Measurements from ENCODE around the gene FXYD7. TPM values are rescaled to one million over a fixed set of nuclear protein-coding genes. Genes with fewer than 3 reads are reported as not detected.

The FXYD7 gene
- total and polyA plus RNA-seq, 2 of the 13 experiments (the other 11 are each of a cell fraction or from before 2014, with no cell fraction given): 0.55 TPM; not detected in 1

DNA sequence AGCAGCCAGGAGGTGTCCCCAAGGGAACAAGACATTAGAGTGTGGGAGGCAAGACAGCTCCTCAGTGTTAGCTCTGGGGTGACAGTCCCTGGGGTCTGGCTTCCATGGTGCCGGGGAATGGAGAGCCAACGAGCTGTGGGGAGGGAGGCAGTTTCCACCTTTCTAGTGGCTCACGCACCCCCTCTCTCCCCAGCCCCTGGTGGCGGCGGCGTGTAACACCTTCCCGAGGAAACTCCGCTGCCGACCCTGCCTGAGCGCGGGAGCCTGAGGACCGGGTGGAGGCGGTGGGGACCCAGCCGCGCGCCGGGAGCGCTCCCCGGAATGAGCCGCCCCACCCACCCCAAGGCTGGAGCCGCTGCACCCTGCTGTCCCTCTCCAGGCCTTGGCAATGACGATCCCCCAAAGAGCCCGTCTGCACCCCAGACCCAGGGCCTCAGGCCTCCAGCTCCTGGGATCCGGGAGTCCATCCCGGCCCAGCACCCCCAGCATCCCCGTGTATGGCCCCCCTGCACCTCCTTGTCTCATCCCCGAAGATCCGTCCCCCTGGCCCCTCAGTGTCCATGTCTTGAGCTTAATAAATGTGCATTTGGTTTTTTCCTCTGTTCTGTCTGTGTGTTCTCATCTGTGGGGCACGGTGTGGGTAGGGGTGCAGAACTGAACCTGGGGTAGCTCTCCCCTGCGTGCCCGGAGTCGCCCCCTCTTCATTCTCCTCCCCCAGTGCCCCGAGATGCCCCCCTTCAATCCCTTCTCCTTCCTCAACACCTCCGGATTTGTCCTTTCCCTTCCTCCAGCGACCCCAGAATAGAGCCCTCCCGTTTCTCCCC lies 10.9 kb downstream of the FXYD7 start:
- H2AFZ ChIP-seq (ENCODE audit: low read length): no peak overlapping the region
- no peak for DNase-seq (ENCODE audit: low spot score)
- no peaks in the 10 kb centered on the region for H3K36me3 ChIP-seq (replicated peaks in 1 of 2; ENCODE audit: control insufficient read depth in 1 of 2, insufficient read depth in 2 of 2, low read length in 2 of 2)
- H3K9me3 ChIP-seq (ENCODE audit: low read length): no peaks in the 10 kb centered on the region
- H3K4me1 ChIP-seq (ENCODE audit: insufficient read depth, low read length): peaks cover 12% of the 10 kb centered on the region
- FAIRE-seq: no peak
- H3K4me3 ChIP-seq (replicated peaks in 1 of 3; ENCODE audit: insufficient read depth in 1 of 3, low read depth in 2 of 3, low read length in 3 of 3): peak overlapping the region in 1 of 3 experiments; percentile 54; a peak in 1 of 6 replicates
- peak; percentile 85 for ATAC-seq
- H3K27me3 ChIP-seq (ENCODE audit: control insufficient read depth in 1 of 2, insufficient read depth in 2 of 2, low read length in 2 of 2): peaks cover 21 to 68% of the 10 kb centered on the region in 2 experiments; a peak in 4 of 5 replicates
- in situ Hi-C loops (cut with HindIII; ENCODE audit: extremely low pct_ligation_motif_present, low pct_unique_long_range_greater_than_20kb): no loop called here
- POLR2A ChIA-PET: no interaction called here
- no peak overlapping the region for H3K27ac ChIP-seq (ENCODE audit: extremely low read length, insufficient read depth, low read length)
- peak overlapping the region; percentile 45 for H3K4me2 ChIP-seq (ENCODE audit: low read depth, low read length)
- no peak overlapping the region for H3K9ac ChIP-seq (ENCODE audit: insufficient read depth, low read depth, low read length)
- H3K79me2 ChIP-seq (ENCODE audit: insufficient read depth, low read length): no peaks in the 10 kb centered on the region
- WGBS (ENCODE audit: low lambda C conversion rate): 3% methylated on average over 10 of the region's 36 CpGs
- intact Hi-C loops (cut with micrococcal nuclease; ENCODE audit: unreplicated experiment): no loop called here
- 0 out of 2 replicates have a peak, but pooled peaks cover 2% of the 10 kb centered on the region for H4K20me1 ChIP-seq (ENCODE audit: insufficient read depth, low read length)
- CTCF ChIA-PET (ENCODE audit: low intra/inter-chr PET ratio, low total read pairs): no interaction called here
- no TSS peak for BruUV-seq (replicated peaks)
- TF ChIP-seq NCOA1 (CRISPR knock-in tag; IDR thresholded peaks at IDR 0.05) (no peak), XRCC5 (optimal IDR thresholded peaks at IDR 0.05; ENCODE audit: low read length) (peak; percentile 17), ZNF343 (CRISPR knock-in tag; IDR thresholded peaks at IDR 0.05) (no peak), ZNF234 (CRISPR knock-in tag; conservative IDR thresholded peaks at IDR 0.05) (0 out of 2 replicates have a peak, but pooled peaks have one; percentile 44), BHLHE40 (IDR thresholded peaks at IDR 0.05; ENCODE audit: low read length) (no peak), ZSCAN29 (CRISPR knock-in tag; conservative IDR thresholded peaks at IDR 0.05) (no peak), TCF7 (IDR thresholded peaks at IDR 0.05; ENCODE audit: low read depth) (no peak), HNRNPLL (IDR thresholded peaks at IDR 0.05; ENCODE audit: low read depth, low read length, poor library complexity, severe bottlenecking) (peak; percentile 23), NCOR1 (IDR thresholded peaks at IDR 0.05; ENCODE audit: borderline replicate concordance, low read length) (no peak)
- TF ChIP-seq, protein P1, sequence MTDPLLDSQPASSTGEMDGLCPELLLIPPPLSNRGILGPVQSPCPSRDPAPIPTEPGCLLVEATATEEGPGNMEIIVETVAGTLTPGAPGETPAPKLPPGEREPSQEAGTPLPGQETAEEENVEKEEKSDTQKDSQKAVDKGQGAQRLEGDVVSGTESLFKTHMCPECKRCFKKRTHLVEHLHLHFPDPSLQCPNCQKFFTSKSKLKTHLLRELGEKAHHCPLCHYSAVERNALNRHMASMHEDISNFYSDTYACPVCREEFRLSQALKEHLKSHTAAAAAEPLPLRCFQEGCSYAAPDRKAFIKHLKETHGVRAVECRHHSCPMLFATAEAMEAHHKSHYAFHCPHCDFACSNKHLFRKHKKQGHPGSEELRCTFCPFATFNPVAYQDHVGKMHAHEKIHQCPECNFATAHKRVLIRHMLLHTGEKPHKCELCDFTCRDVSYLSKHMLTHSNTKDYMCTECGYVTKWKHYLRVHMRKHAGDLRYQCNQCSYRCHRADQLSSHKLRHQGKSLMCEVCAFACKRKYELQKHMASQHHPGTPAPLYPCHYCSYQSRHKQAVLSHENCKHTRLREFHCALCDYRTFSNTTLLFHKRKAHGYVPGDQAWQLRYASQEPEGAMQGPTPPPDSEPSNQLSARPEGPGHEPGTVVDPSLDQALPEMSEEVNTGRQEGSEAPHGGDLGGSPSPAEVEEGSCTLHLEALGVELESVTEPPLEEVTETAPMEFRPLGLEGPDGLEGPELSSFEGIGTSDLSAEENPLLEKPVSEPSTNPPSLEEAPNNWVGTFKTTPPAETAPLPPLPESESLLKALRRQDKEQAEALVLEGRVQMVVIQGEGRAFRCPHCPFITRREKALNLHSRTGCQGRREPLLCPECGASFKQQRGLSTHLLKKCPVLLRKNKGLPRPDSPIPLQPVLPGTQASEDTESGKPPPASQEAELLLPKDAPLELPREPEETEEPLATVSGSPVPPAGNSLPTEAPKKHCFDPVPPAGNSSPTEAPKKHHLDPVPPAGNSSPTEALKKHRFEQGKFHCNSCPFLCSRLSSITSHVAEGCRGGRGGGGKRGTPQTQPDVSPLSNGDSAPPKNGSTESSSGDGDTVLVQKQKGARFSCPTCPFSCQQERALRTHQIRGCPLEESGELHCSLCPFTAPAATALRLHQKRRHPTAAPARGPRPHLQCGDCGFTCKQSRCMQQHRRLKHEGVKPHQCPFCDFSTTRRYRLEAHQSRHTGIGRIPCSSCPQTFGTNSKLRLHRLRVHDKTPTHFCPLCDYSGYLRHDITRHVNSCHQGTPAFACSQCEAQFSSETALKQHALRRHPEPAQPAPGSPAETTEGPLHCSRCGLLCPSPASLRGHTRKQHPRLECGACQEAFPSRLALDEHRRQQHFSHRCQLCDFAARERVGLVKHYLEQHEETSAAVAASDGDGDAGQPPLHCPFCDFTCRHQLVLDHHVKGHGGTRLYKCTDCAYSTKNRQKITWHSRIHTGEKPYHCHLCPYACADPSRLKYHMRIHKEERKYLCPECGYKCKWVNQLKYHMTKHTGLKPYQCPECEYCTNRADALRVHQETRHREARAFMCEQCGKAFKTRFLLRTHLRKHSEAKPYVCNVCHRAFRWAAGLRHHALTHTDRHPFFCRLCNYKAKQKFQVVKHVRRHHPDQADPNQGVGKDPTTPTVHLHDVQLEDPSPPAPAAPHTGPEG (CRISPR knock-in tag; IDR thresholded peaks at IDR 0.05): no peak
- TF ChIP-seq, protein P2, sequence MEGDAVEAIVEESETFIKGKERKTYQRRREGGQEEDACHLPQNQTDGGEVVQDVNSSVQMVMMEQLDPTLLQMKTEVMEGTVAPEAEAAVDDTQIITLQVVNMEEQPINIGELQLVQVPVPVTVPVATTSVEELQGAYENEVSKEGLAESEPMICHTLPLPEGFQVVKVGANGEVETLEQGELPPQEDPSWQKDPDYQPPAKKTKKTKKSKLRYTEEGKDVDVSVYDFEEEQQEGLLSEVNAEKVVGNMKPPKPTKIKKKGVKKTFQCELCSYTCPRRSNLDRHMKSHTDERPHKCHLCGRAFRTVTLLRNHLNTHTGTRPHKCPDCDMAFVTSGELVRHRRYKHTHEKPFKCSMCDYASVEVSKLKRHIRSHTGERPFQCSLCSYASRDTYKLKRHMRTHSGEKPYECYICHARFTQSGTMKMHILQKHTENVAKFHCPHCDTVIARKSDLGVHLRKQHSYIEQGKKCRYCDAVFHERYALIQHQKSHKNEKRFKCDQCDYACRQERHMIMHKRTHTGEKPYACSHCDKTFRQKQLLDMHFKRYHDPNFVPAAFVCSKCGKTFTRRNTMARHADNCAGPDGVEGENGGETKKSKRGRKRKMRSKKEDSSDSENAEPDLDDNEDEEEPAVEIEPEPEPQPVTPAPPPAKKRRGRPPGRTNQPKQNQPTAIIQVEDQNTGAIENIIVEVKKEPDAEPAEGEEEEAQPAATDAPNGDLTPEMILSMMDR (CRISPR knock-in tag; IDR thresholded peaks at IDR 0.05): peak; percentile 56
- TF ChIP-seq, protein P3, sequence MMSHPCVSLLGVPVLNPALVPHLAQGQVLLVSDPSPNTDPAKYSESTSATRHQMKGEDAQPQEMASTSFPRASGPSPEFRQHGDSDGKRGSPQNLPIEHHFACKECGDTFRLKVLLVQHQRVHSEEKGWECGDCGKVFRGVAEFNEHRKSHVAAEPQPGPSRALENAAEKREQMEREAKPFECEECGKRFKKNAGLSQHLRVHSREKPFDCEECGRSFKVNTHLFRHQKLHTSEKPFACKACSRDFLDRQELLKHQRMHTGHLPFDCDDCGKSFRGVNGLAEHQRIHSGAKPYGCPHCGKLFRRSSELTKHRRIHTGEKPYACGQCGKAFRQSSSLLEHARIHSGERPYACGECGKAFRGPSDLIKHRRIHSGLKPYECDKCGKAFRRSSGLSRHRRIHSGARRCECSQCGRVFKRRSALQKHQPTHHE (CRISPR knock-in tag; IDR thresholded peaks at IDR 0.05; ENCODE audit: borderline replicate concordance): no peak
- TF ChIP-seq, protein P4, sequence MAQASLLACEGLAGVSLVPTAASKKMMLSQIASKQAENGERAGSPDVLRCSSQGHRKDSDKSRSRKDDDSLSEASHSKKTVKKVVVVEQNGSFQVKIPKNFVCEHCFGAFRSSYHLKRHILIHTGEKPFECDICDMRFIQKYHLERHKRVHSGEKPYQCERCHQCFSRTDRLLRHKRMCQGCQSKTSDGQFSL (CRISPR knock-in tag; IDR thresholded peaks at IDR 0.05): peak; percentile 86; the same call in 1 of the 2 replicates

All from HepG2 (cell line).